Neural cell (in vitro differentiated cells): ENCODE data around the gene PSMB7. TPM values are rescaled to one million over a fixed set of nuclear protein-coding genes. Genes with fewer than 3 reads are reported as not detected.

Source experiments
- H2AFZ ChIP-seq: fragments of 200-600, 300-800 bp; sonication (generic), shearing (Covaris generic); 2 replicates; pipeline ENCODE4 v1.6.0; 2014; ENCODE audit warnings: low read depth, mild to moderate bottlenecking, antibody characterized with exemption, low read length, moderate library complexity
- H3F3A ChIP-seq: fragments of 200-600 bp; shearing (Covaris generic); 2 replicates; pipeline ENCODE4 v1.6.1; 2016; ENCODE audit warnings: mild to moderate bottlenecking, moderate library complexity, mixed read lengths, antibody characterized with exemption, low read length; ENCODE audit not compliant: insufficient read depth, poor library complexity, severe bottlenecking
- H3K27ac ChIP-seq: fragments of 200-600, 300-800 bp; sonication (generic), shearing (Covaris generic); 2 replicates; pipeline ENCODE4 v1.5.1; 2014; ENCODE audit warnings: mild to moderate bottlenecking, low read length, moderate library complexity
- H3K27me3 ChIP-seq: fragments of 300-800, 200-600 bp; sonication (generic), shearing (Covaris generic); 2 replicates; pipeline ENCODE4 v1.6.0; 2014; ENCODE audit warnings: mild to moderate bottlenecking, low read depth, low read length, moderate library complexity; ENCODE audit not compliant: insufficient read depth
- H3K36me3 ChIP-seq: fragments of 300-800, 200-600 bp; sonication (generic), shearing (Covaris generic); 2 replicates; pipeline ENCODE4 v1.5.1; 2014; ENCODE audit warnings: mild to moderate bottlenecking, antibody characterized with exemption, low read length, moderate library complexity; ENCODE audit not compliant: insufficient read depth
- H3K4me2 ChIP-seq: fragments of 300-800, 200-600 bp; sonication (generic), shearing (Covaris generic); 2 replicates; pipeline ENCODE4 v1.6.0; 2014; ENCODE audit warnings: mild to moderate bottlenecking, low read length
- H3K4me3 ChIP-seq: fragments of 300-800, 200-600 bp; sonication (generic), shearing (Covaris generic); 2 replicates; pipeline ENCODE4 v1.5.1; 2014; ENCODE audit warnings: mild to moderate bottlenecking, low read length, moderate library complexity
- H3K79me2 ChIP-seq: fragments of 200-600 bp; shearing (Covaris generic); replicated peaks from 2 replicates; pipeline ENCODE4 v1.6.0; 2014; ENCODE audit warnings: mild to moderate bottlenecking, low read length, moderate library complexity; ENCODE audit not compliant: insufficient read depth
- H3K9ac ChIP-seq: fragments of 300-800, 200-600 bp; sonication (generic), shearing (Covaris generic); 2 replicates; pipeline ENCODE4 v1.6.1; 2016; ENCODE audit warnings: mild to moderate bottlenecking, low read length, mixed read lengths
- H3K9me2 ChIP-seq: fragments of 200-600 bp; shearing (Covaris generic); 2 replicates; pipeline ENCODE4 v1.6.1; 2016; ENCODE audit warnings: mild to moderate bottlenecking, low read length, mixed read lengths; ENCODE audit not compliant: insufficient read depth
- H3K9me3 ChIP-seq: fragments of 200-600, 300-800 bp; sonication (generic), shearing (Covaris generic); 2 replicates; pipeline ENCODE4 v1.6.1; 2016; ENCODE audit warnings: mild to moderate bottlenecking, mixed run types, low read length, moderate library complexity, mixed read lengths
- H4K20me1 ChIP-seq: fragments of 200-600 bp; shearing (Covaris generic); 2 replicates; pipeline ENCODE4 v1.6.1; 2016; ENCODE audit warnings: mild to moderate bottlenecking, mixed run types; ENCODE audit not compliant: insufficient read depth
- EP300 ChIP-seq: fragments of 450-650 bp; conservative IDR thresholded peaks from 2 replicates; pipeline ENCODE4 v1.6.1; 2014; ENCODE audit warnings: antibody characterized with exemption, mild to moderate bottlenecking, moderate library complexity; ENCODE audit not compliant: poor library complexity, severe bottlenecking
- EZH2 ChIP-seq: fragments of 200-600, 300-800 bp; shearing (Covaris generic), sonication (generic); IDR thresholded peaks from 2 replicates; pipeline ENCODE4 v1.6.1; 2014; ENCODE audit warnings: antibody characterized with exemption, low read length, borderline replicate concordance, mild to moderate bottlenecking; ENCODE audit not compliant: insufficient read depth, poor library complexity, severe bottlenecking
- MXI1 ChIP-seq: fragments of 450-650 bp; conservative IDR thresholded peaks from 2 replicates; pipeline ENCODE4 v1.6.1; 2014; ENCODE audit warnings: antibody characterized with exemption, mild to moderate bottlenecking; ENCODE audit not compliant: poor library complexity, severe bottlenecking
- POLR2AphosphoS5 ChIP-seq: IDR thresholded peaks from 2 replicates; pipeline ENCODE4 v1.6.1; 2012
- RAD21 ChIP-seq: fragments of 450-650 bp; conservative IDR thresholded peaks from 2 replicates; pipeline ENCODE4 v1.6.1; 2014; ENCODE audit warnings: antibody characterized with exemption, mild to moderate bottlenecking, moderate library complexity
- SMC3 ChIP-seq: fragments of 450-650 bp; conservative IDR thresholded peaks from 2 replicates; pipeline ENCODE4 v1.6.1; 2014; ENCODE audit warnings: antibody characterized with exemption, mild to moderate bottlenecking, moderate library complexity; ENCODE audit not compliant: poor library complexity
- TAF1 ChIP-seq: IDR thresholded peaks from 2 replicates; pipeline ENCODE4 v1.6.1; 2012; ENCODE audit warnings: low read depth
- polyA plus RNA-seq: library from polyadenylated mRNA; depleted of rRNA; stranded (reverse); fragments of >200 nt; gene quantifications from 2 replicates; pipeline ENCODE4 v1.2.3, GENCODE V29; 2014
- TF ChIP-seq, protein P1 (sequence below): fragments of 450-650 bp; IDR thresholded peaks from 2 replicates; pipeline ENCODE4 v1.5.1; 2014; ENCODE audit warnings: antibody characterized with exemption, mild to moderate bottlenecking, moderate library complexity; ENCODE audit not compliant: poor library complexity, severe bottlenecking
- TF ChIP-seq, protein P2 (sequence below): IDR thresholded peaks from 2 replicates; pipeline ENCODE4 v1.6.1; 2012; ENCODE audit warnings: borderline replicate concordance

The PSMB7 gene
- polyA plus RNA-seq, 1 donor from 2014 or later: 363 TPM

- H3K9me2 ChIP-seq: no peaks in the 10 kb centered on the region
- no peak overlapping the region for H3K27ac ChIP-seq
- no peak overlapping the region for H3K4me3 ChIP-seq
- no peak overlapping the region for H3K9ac ChIP-seq
- H4K20me1 ChIP-seq: no peaks in the 10 kb centered on the region
- TF ChIP-seq, protein P1, sequence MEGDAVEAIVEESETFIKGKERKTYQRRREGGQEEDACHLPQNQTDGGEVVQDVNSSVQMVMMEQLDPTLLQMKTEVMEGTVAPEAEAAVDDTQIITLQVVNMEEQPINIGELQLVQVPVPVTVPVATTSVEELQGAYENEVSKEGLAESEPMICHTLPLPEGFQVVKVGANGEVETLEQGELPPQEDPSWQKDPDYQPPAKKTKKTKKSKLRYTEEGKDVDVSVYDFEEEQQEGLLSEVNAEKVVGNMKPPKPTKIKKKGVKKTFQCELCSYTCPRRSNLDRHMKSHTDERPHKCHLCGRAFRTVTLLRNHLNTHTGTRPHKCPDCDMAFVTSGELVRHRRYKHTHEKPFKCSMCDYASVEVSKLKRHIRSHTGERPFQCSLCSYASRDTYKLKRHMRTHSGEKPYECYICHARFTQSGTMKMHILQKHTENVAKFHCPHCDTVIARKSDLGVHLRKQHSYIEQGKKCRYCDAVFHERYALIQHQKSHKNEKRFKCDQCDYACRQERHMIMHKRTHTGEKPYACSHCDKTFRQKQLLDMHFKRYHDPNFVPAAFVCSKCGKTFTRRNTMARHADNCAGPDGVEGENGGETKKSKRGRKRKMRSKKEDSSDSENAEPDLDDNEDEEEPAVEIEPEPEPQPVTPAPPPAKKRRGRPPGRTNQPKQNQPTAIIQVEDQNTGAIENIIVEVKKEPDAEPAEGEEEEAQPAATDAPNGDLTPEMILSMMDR: no peak
- TF ChIP-seq RAD21: no peak
- TF ChIP-seq SMC3: no peak
- TF ChIP-seq EZH2: no peak
- no peak for TF ChIP-seq POLR2AphosphoS5
- TF ChIP-seq TAF1: no peak
- H3K36me3 ChIP-seq: no peaks in the 10 kb centered on the region
- H2AFZ ChIP-seq: no peak overlapping the region
- no peaks in the 10 kb centered on the region for H3F3A ChIP-seq
- no peak overlapping the region for H3K4me2 ChIP-seq
- no peaks in the 10 kb centered on the region for H3K27me3 ChIP-seq
- H3K9me3 ChIP-seq: no peaks in the 10 kb centered on the region
- H3K79me2 ChIP-seq: no peaks in the 10 kb centered on the region
These were observed 28.4 kb upstream of the PSMB7 start for GRCh38 chr9:124443625-124444024.

GRCh38 chr9:124442826-124443225 is 27.6 kb upstream of the PSMB7 start:
- no peak overlapping the region for H3K9ac ChIP-seq
- H3K36me3 ChIP-seq: no peaks in the 10 kb centered on the region
- H4K20me1 ChIP-seq: no peaks in the 10 kb centered on the region
- H3K9me3 ChIP-seq: no peaks in the 10 kb centered on the region
- H2AFZ ChIP-seq: no peak overlapping the region
- no peaks in the 10 kb centered on the region for H3K9me2 ChIP-seq
- H3K4me3 ChIP-seq: no peak overlapping the region
- H3K27me3 ChIP-seq: no peaks in the 10 kb centered on the region
- H3K79me2 ChIP-seq: no peaks in the 10 kb centered on the region
- H3K27ac ChIP-seq: no peak overlapping the region
- no peaks in the 10 kb centered on the region for H3F3A ChIP-seq
- TF ChIP-seq SMC3: no peak
- TF ChIP-seq EZH2: no peak
- TF ChIP-seq POLR2AphosphoS5: no peak
- no peak for TF ChIP-seq RAD21
- TF ChIP-seq, protein P1: no peak
- TF ChIP-seq, protein P2, sequence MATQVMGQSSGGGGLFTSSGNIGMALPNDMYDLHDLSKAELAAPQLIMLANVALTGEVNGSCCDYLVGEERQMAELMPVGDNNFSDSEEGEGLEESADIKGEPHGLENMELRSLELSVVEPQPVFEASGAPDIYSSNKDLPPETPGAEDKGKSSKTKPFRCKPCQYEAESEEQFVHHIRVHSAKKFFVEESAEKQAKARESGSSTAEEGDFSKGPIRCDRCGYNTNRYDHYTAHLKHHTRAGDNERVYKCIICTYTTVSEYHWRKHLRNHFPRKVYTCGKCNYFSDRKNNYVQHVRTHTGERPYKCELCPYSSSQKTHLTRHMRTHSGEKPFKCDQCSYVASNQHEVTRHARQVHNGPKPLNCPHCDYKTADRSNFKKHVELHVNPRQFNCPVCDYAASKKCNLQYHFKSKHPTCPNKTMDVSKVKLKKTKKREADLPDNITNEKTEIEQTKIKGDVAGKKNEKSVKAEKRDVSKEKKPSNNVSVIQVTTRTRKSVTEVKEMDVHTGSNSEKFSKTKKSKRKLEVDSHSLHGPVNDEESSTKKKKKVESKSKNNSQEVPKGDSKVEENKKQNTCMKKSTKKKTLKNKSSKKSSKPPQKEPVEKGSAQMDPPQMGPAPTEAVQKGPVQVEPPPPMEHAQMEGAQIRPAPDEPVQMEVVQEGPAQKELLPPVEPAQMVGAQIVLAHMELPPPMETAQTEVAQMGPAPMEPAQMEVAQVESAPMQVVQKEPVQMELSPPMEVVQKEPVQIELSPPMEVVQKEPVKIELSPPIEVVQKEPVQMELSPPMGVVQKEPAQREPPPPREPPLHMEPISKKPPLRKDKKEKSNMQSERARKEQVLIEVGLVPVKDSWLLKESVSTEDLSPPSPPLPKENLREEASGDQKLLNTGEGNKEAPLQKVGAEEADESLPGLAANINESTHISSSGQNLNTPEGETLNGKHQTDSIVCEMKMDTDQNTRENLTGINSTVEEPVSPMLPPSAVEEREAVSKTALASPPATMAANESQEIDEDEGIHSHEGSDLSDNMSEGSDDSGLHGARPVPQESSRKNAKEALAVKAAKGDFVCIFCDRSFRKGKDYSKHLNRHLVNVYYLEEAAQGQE: no peak
- no peak for TF ChIP-seq EP300
- TF ChIP-seq TAF1: no peak
- no peak for TF ChIP-seq MXI1
- no peak overlapping the region for H3K4me2 ChIP-seq
